GM18520 (cell line): ENCODE data around the gene KCNS3.
"Not testable (repeated sequence)": the region's sequence is repeated elsewhere in the genome, so short reads cannot be mapped to it uniquely, and the experiment has no call there.

Experiments
- ATAC-seq: cut with Tn5 transposase; IDR thresholded peaks from one replicate; pipeline ENCODE4 v1.9.1; 2021; ENCODE audit not compliant: unreplicated experiment

KCNS3 gene

GRCh38 chr2:17940091-17940630 is 61.7 kb downstream of the KCNS3 start:
- no peak for ATAC-seq

GRCh38 chr2:17943444-17943843 is 65.0 kb downstream of the KCNS3 start:
- ATAC-seq: no peak

GRCh38 chr2:17947113-17947512 is 68.6 kb downstream of the KCNS3 start:
- ATAC-seq: no peak

GRCh38 chr2:17950006-17950405 is 71.5 kb downstream of the KCNS3 start:
- no peak for ATAC-seq

GRCh38 chr2:17951563-17951962 is 73.1 kb downstream of the KCNS3 start:
- no peak for ATAC-seq

GRCh38 chr2:17958466-17959092 is 80.1 kb downstream of the KCNS3 start:
- ATAC-seq: no peak

GRCh38 chr2:17959356-17959755 is 80.9 kb downstream of the KCNS3 start:
- ATAC-seq: no peak

GRCh38 chr2:17959833-17960232 is 81.4 kb downstream of the KCNS3 start:
- ATAC-seq: peak; percentile 67

GRCh38 chr2:17960925-17961324 is 82.5 kb downstream of the KCNS3 start:
- ATAC-seq: no peak

- no peak for ATAC-seq
These were observed 83.3 kb downstream of the KCNS3 start for GRCh38 chr2:17961789-17962188.

GRCh38 chr2:17962876-17963275 is 84.4 kb downstream of the KCNS3 start:
- ATAC-seq: no peak

GRCh38 chr2:17963571-17963970 is 85.1 kb downstream of the KCNS3 start:
- not testable (repeated sequence) for ATAC-seq

GRCh38 chr2:17965196-17965595 is 86.7 kb downstream of the KCNS3 start:
- no peak for ATAC-seq

- no peak for ATAC-seq
These were observed 88.3 kb downstream of the KCNS3 start for GRCh38 chr2:17966798-17967197.

GRCh38 chr2:17969661-17970060 is 91.2 kb downstream of the KCNS3 start:
- ATAC-seq: no peak

- no peak for ATAC-seq
These were observed 93.2 kb downstream of the KCNS3 start for GRCh38 chr2:17971531-17972125.

GRCh38 chr2:17972991-17973390 is 94.5 kb downstream of the KCNS3 start:
- no peak for ATAC-seq

- ATAC-seq: no peak
These were observed 96.9 kb downstream of the KCNS3 start for GRCh38 chr2:17975401-17975800.

- no peak for ATAC-seq
These were observed 98.6 kb downstream of the KCNS3 start for GRCh38 chr2:17976871-17977746.

- ATAC-seq: no peak
These were observed 101.2 kb downstream of the KCNS3 start for GRCh38 chr2:17979707-17980106.

GRCh38 chr2:17981936-17982335 is 103.5 kb downstream of the KCNS3 start:
- ATAC-seq: no peak
